HUES64 (cell line): ENCODE results near the gene OSBPL10.
A peak's percentile ranks its signal among the peaks of the same experiment; 100 is the strongest.

Source experiments
- H3K27ac ChIP-seq: 2 replicates; pipeline ENCODE4 v1.7.0; 2013; ENCODE audit warnings: low read depth, low read length, inconsistent platforms
- H3K27me3 ChIP-seq: 2 replicates; pipeline ENCODE4 v1.6.1; 2013; ENCODE audit warnings: mild to moderate bottlenecking, low read length; ENCODE audit not compliant: insufficient read depth
- H3K36me3 ChIP-seq: 2 replicates; pipeline ENCODE4 v1.6.1; 2013; ENCODE audit warnings: mild to moderate bottlenecking, low read length; ENCODE audit not compliant: insufficient read depth
- H3K4me1 ChIP-seq: 2 replicates; pipeline ENCODE4 v1.6.1; 2013; ENCODE audit warnings: mild to moderate bottlenecking, low read length, moderate library complexity; ENCODE audit not compliant: insufficient read depth
- H3K4me3 ChIP-seq: 2 replicates; pipeline ENCODE4 v1.5.1; 2013; ENCODE audit warnings: mild to moderate bottlenecking, low read length, moderate library complexity
- H3K9ac ChIP-seq: 2 replicates; pipeline ENCODE4 v1.6.1; 2013; ENCODE audit warnings: mild to moderate bottlenecking, low read depth, low read length
- H3K9me3 ChIP-seq: 2 replicates; pipeline ENCODE4 v1.6.1; 2013; ENCODE audit warnings: low read depth, low read length; ENCODE audit not compliant: insufficient read depth
- WGBS: fragments of 150-250, 120-280 bp; methylation state at CpG from one replicate; pipeline ENCODE4 v1.1.7; 2013; ENCODE audit warnings: missing lambda C conversion rate; 5-methylcytosine and 5-hydroxymethylcytosine counted together

OSBPL10 gene

DNA sequence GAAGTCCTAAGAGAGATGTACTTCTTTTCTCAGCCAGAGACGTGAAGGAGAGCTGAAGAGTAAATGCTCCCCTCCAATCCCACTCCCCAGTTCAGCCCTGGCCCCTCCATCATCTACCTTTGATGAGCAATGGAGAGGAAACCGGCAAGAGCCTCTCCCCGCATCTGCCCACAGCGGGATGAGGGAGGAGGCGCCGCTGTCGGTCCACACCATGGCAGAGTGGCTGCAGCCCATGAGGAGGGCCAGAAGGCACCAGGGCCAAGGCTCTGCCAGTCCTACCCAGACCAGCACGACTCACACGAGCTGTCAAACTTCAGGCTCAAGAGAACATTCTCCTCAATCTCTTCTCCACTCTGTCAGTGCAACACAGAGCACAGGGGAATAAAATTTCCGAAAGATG lies 129.8 kb downstream of the OSBPL10 start:
- H3K9me3 ChIP-seq = no peaks in the 10 kb centered on the region
- peaks cover 7% of the 10 kb centered on the region; the same call in 1 of the 2 replicates for H3K4me1 ChIP-seq
- WGBS = 89% methylated on average over 10 of the region's 10 CpGs
- H3K9ac ChIP-seq = no peak overlapping the region
- H3K27me3 ChIP-seq = no peaks in the 10 kb centered on the region
- H3K36me3 ChIP-seq = 0 out of 2 replicates have a peak, but pooled peaks cover 2% of the 10 kb centered on the region
- H3K27ac ChIP-seq = no peak overlapping the region
- H3K4me3 ChIP-seq = no peak overlapping the region

DNA sequence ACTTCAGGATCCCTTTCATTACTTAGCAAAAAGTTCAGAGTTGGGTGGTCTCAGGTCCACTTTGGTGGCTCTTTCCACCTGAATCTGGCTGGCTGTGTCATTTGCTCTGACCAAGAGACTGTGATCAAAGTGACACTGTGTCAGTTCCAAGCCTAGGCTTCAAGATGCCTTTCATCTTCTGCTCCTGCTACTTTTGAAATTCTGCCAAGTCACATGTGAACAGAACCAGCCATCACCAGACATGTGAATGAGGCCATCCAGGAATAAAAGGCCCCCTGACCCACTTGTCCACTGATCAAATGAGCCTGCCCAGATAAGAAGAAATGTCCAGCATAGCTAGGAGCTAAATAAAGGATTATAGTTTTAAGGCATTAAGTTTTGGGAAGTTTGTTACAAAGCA lies 132.2 kb downstream of the OSBPL10 start:
- Histone ChIP-seq H3K27me3 (no peaks in the 10 kb centered on the region), H3K9me3 (no peaks in the 10 kb centered on the region), H3K4me1 (peaks cover 7% of the 10 kb centered on the region; the same call in 1 of the 2 replicates), H3K4me3 (no peak overlapping the region), H3K9ac (0 out of 2 replicates have a peak overlapping the region, but pooled peaks have one; percentile 3), H3K36me3 (0 out of 2 replicates have a peak, but pooled peaks cover 2% of the 10 kb centered on the region), H3K27ac (no peak overlapping the region)

DNA sequence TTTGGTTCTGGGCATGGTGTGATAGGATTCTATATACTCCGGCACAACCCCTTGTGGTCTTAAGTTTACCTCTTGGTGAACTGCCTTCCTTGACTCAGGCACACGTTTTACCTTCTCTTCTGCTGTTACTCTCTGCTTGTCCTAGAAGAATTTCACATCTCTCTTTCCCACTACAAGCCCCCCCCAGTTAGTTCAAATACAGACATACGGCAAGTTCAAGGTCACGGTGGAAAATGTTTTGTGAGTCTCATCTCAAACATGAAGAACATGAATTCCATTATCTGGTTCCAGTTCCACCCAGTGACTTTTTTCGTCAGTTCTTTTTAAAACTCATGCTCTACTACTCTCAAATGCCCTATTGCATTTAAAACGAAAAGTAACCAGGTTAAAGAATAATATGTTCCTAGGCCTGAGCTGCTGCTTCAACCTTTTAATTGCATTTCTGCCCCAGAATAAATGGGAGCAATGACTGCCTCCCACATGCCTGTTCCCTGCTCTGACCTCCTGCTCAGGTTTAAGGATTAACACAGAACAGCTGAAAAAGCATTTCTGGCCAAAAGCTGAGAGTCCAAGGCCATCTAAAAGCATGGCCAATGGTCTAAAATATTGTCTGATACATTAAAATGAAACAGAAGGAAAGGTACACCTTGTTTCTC lies 132.8 kb downstream of the OSBPL10 start:
- H3K4me3 ChIP-seq = no peak overlapping the region
- H3K27ac ChIP-seq = no peak overlapping the region
- H3K9ac ChIP-seq = 0 out of 2 replicates have a peak overlapping the region, but pooled peaks have one; percentile 3
- no peaks in the 10 kb centered on the region for H3K9me3 ChIP-seq
- H3K27me3 ChIP-seq = no peaks in the 10 kb centered on the region
- peaks cover 11% of the 10 kb centered on the region for H3K4me1 ChIP-seq
- WGBS = 93% methylated on average over 6 of the region's 6 CpGs
- H3K36me3 ChIP-seq = 0 out of 2 replicates have a peak, but pooled peaks cover 2% of the 10 kb centered on the region

DNA sequence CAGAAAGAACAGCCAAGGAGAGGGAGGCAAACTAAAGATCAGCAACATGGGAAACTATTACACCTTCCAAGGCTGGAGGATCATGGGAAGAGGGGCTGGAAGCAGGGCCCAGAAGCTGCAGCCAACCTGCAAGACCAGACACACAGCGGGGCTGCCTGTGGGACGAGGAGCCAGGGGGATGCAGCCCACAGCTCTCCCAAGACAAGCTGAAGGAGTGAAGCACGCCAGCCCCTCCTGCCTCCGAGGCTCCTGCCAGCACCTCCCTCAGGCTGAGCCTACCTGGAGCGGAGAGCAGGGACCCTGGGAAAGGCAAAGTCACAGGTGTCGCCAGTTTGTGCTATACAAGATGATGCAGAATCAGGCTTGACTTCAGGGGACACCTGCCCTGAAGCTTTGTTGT lies 133.3 kb downstream of the OSBPL10 start:
- no peaks in the 10 kb centered on the region for H3K9me3 ChIP-seq
- H3K4me3 ChIP-seq = no peak overlapping the region
- H3K9ac ChIP-seq = no peak overlapping the region
- H3K36me3 ChIP-seq = 0 out of 2 replicates have a peak, but pooled peaks cover 2% of the 10 kb centered on the region
- 91% methylated on average over 6 of the region's 6 CpGs for WGBS
- no peaks in the 10 kb centered on the region for H3K27me3 ChIP-seq
- peaks cover 17% of the 10 kb centered on the region for H3K4me1 ChIP-seq
- no peak overlapping the region for H3K27ac ChIP-seq

GRCh38 chr3:31841515-31841914 lies 139.5 kb downstream of the OSBPL10 start:
- no peak overlapping the region for H3K4me3 ChIP-seq
- peaks cover 31% of the 10 kb centered on the region for H3K4me1 ChIP-seq
- no peak overlapping the region for H3K9ac ChIP-seq
- no peaks in the 10 kb centered on the region for H3K36me3 ChIP-seq
- H3K27me3 ChIP-seq = no peaks in the 10 kb centered on the region
- 83% methylated on average over 1 of the region's 2 CpGs for WGBS
- H3K27ac ChIP-seq = 0 out of 2 replicates have a peak overlapping the region, but pooled peaks have one; percentile 19
- H3K9me3 ChIP-seq = no peaks in the 10 kb centered on the region

GRCh38 chr3:31840252-31840651 lies 140.8 kb downstream of the OSBPL10 start:
- Histone ChIP-seq H3K4me3 (no peak overlapping the region), H3K9ac (no peak overlapping the region), H3K36me3 (no peaks in the 10 kb centered on the region), H3K9me3 (no peaks in the 10 kb centered on the region), H3K4me1 (peaks cover 39% of the 10 kb centered on the region), H3K27me3 (no peaks in the 10 kb centered on the region), H3K27ac (no peak overlapping the region)
- WGBS = 97% methylated on average over 4 of the region's 4 CpGs

GRCh38 chr3:31839144-31839917 lies 141.7 kb downstream of the OSBPL10 start:
- WGBS = 96% methylated on average over 2 of the region's 2 CpGs
- Histone ChIP-seq H3K4me3 (no peak overlapping the region), H3K9ac (no peak overlapping the region), H3K27me3 (no peaks in the 10 kb centered on the region), H3K9me3 (no peaks in the 10 kb centered on the region), H3K27ac (no peak overlapping the region), H3K36me3 (no peaks in the 10 kb centered on the region), H3K4me1 (peaks cover 39% of the 10 kb centered on the region)

GRCh38 chr3:31836131-31837075 lies 144.7 kb downstream of the OSBPL10 start:
- Histone ChIP-seq H3K36me3 (no peaks in the 10 kb centered on the region), H3K27ac (no peak overlapping the region), H3K9me3 (no peaks in the 10 kb centered on the region), H3K4me3 (no peak overlapping the region), H3K4me1 (peaks cover 25% of the 10 kb centered on the region), H3K27me3 (no peaks in the 10 kb centered on the region), H3K9ac (no peak overlapping the region)
- WGBS = 89% methylated on average over 6 of the region's 6 CpGs

GRCh38 chr3:31833391-31834190 lies 147.5 kb downstream of the OSBPL10 start:
- Histone ChIP-seq H3K27me3 (no peaks in the 10 kb centered on the region), H3K27ac (no peak overlapping the region), H3K4me1 (peaks cover 22% of the 10 kb centered on the region), H3K9ac (no peak overlapping the region), H3K36me3 (no peaks in the 10 kb centered on the region; the same call in 1 of the 2 replicates), H3K4me3 (no peak overlapping the region), H3K9me3 (no peaks in the 10 kb centered on the region)
- WGBS = 67% methylated on average over 6 of the region's 6 CpGs

DNA sequence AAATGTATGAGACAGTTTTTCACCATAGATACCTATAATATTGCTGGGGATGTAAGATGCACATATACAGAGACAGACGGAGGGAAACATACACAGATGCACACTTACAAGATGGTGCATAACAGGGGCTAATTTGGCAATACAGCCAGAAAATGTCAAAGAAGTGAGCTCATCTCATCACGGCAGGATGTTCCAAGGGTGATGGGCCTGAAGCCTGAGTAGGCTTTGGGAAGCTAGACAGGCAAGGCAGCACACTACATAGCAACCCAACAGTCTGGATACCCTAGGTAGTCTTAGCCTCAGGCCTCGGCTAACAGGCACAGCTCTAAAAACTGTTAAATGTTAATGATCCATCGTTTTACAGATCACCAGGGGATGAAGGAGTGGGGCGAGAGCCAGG lies 148.5 kb downstream of the OSBPL10 start:
- no peaks in the 10 kb centered on the region for H3K9me3 ChIP-seq
- peaks cover 22% of the 10 kb centered on the region for H3K4me1 ChIP-seq
- H3K9ac ChIP-seq = no peak overlapping the region
- H3K27ac ChIP-seq = no peak overlapping the region
- H3K36me3 ChIP-seq = no peaks in the 10 kb centered on the region; the same call in 1 of the 2 replicates
- no peaks in the 10 kb centered on the region for H3K27me3 ChIP-seq
- 56% methylated on average over 5 of the region's 5 CpGs for WGBS
- H3K4me3 ChIP-seq = no peak overlapping the region
